A673 (cell line): Measurements from ENCODE around the gene TRAPPC10.

Source experiments
- CTCF ChIP-seq: fragments of 300-800, 200-600 bp; sonication (generic); conservative IDR thresholded peaks from 2 replicates; pipeline ENCODE4 v1.5.1; 2017; ENCODE audit warnings: low read depth, mild to moderate bottlenecking, antibody characterized with exemption, low read length, moderate library complexity, mixed read lengths
- EZH2 ChIP-seq: fragments of 200-600 bp; sonication (generic); IDR thresholded peaks from 2 replicates; pipeline ENCODE4 v1.6.1; 2017; ENCODE audit warnings: borderline replicate concordance, low read depth, mild to moderate bottlenecking, mixed read lengths, antibody characterized with exemption, low read length; ENCODE audit not compliant: poor library complexity, severe bottlenecking

GRCh38 chr21:44057960-44058651, 46.0 kb downstream of the TRAPPC10 start:
- no peak for TF ChIP-seq CTCF
- TF ChIP-seq EZH2 = no peak
